Epithelial cell of esophagus (primary cell): Measurements from ENCODE around the gene CDHR3.

Experiments
- DNase-seq: peaks from one replicate; pipeline ENCODE4 v3.0.0; 2010; ENCODE audit warnings: low read depth
- H3K4me3 ChIP-seq: 2 replicates; pipeline ENCODE4 v1.5.1; 2011; ENCODE audit warnings: mild to moderate bottlenecking, low read length, control low read depth
- CTCF ChIP-seq: IDR thresholded peaks from 2 replicates; pipeline ENCODE4 v1.5.1; 2011; ENCODE audit warnings: low read depth, mild to moderate bottlenecking, low read length, control low read depth, inconsistent platforms; ENCODE audit not compliant: insufficient read depth; ENCODE audit errors: missing control alignments

Gene CDHR3

GRCh38 chr7:106072715-106073091 is 109.6 kb downstream of the CDHR3 start:
- DNase-seq, result no peak
- H3K4me3 ChIP-seq, result no peak overlapping the region
- TF ChIP-seq CTCF, result no peak

GRCh38 chr7:106073701-106074100 is 110.6 kb downstream of the CDHR3 start:
- DNase-seq, result no peak
- TF ChIP-seq CTCF, result no peak
- H3K4me3 ChIP-seq, result no peak overlapping the region

GRCh38 chr7:106074257-106074656 is 111.2 kb downstream of the CDHR3 start:
- H3K4me3 ChIP-seq, result no peak overlapping the region
- TF ChIP-seq CTCF, result no peak
- no peak for DNase-seq

- no peak overlapping the region for H3K4me3 ChIP-seq
- DNase-seq, result no peak
- no peak for TF ChIP-seq CTCF
Measured at GRCh38 chr7:106075937-106076336, 112.9 kb downstream of the CDHR3 start.

- no peak overlapping the region for H3K4me3 ChIP-seq
- DNase-seq, result no peak
- no peak for TF ChIP-seq CTCF
Measured at GRCh38 chr7:106076537-106076936, 113.5 kb downstream of the CDHR3 start.

GRCh38 chr7:106080300-106080987 is 117.4 kb downstream of the CDHR3 start:
- no peak overlapping the region for H3K4me3 ChIP-seq
- DNase-seq, result no peak
- no peak for TF ChIP-seq CTCF
